KMS-11 (cell line): ENCODE data around the gene HNF1A.

Experiments used
- H2AFZ ChIP-seq: fragments of 200-600 bp; sonication (generic); 2 replicates; pipeline ENCODE4 v1.6.1; 2016; ENCODE audit warnings: antibody characterized with exemption, mixed run types, low read depth
- H3K27ac ChIP-seq: fragments of 200-600 bp; sonication (generic); 2 replicates; pipeline ENCODE4 v1.6.1; 2016; ENCODE audit warnings: mild to moderate bottlenecking, mixed run types
- H3K27me3 ChIP-seq: fragments of 200-600 bp; sonication (generic); 2 replicates; pipeline ENCODE4 v1.6.1; 2017; ENCODE audit warnings: mild to moderate bottlenecking, low read depth, mixed run types, moderate library complexity; ENCODE audit not compliant: insufficient read depth
- H3K36me3 ChIP-seq: fragments of 200-600 bp; sonication (generic); 2 replicates; pipeline ENCODE4 v1.6.1; 2017; ENCODE audit warnings: mild to moderate bottlenecking, mixed run types; ENCODE audit not compliant: insufficient read depth
- H3K4me1 ChIP-seq: fragments of 200-600 bp; sonication (generic); 2 replicates; pipeline ENCODE4 v1.6.1; 2016; ENCODE audit warnings: mild to moderate bottlenecking, low read depth, mixed run types; ENCODE audit not compliant: poor library complexity, severe bottlenecking
- H3K4me2 ChIP-seq: fragments of 200-600 bp; sonication (generic); 2 replicates; pipeline ENCODE4 v1.7.0; 2016; ENCODE audit warnings: mild to moderate bottlenecking, mixed run types
- H3K4me3 ChIP-seq: fragments of 200-600 bp; sonication (generic); IDR thresholded peaks from 2 replicates; pipeline ENCODE4 v1.6.1; 2017; ENCODE audit warnings: low read depth, low read length, mixed read lengths; ENCODE audit not compliant: insufficient read depth
- H3K79me2 ChIP-seq: fragments of 200-600 bp; sonication (generic); 2 replicates; pipeline ENCODE4 v1.6.1; 2016; ENCODE audit warnings: low read depth, mixed run types; ENCODE audit not compliant: insufficient read depth
- H3K9ac ChIP-seq: fragments of 200-600 bp; sonication (generic); 2 replicates; pipeline ENCODE4 v1.6.1; 2016; ENCODE audit warnings: mild to moderate bottlenecking, mixed run types
- H4K20me1 ChIP-seq: fragments of 200-600 bp; sonication (generic); 2 replicates; pipeline ENCODE4 v1.6.1; 2016; ENCODE audit warnings: mild to moderate bottlenecking, mixed run types; ENCODE audit not compliant: insufficient read depth
- CTCF ChIP-seq: fragments of 200-600 bp; sonication (generic); conservative IDR thresholded peaks from 2 replicates; pipeline ENCODE4 v1.6.1; 2017; ENCODE audit warnings: low read depth, mild to moderate bottlenecking, antibody characterized with exemption, low read length, moderate library complexity, mixed read lengths

Gene HNF1A

GRCh38 chr12:120982659-120983058 is 4.3 kb downstream of the HNF1A start:
- no peaks in the 10 kb centered on the region for H3K79me2 ChIP-seq
- no peak overlapping the region for H3K4me2 ChIP-seq
- no peak overlapping the region for H3K9ac ChIP-seq
- TF ChIP-seq CTCF: no peak
- H3K27ac ChIP-seq: no peak overlapping the region
- H3K4me1 ChIP-seq: no peaks in the 10 kb centered on the region
- no peaks in the 10 kb centered on the region for H4K20me1 ChIP-seq
- no peak overlapping the region for H3K4me3 ChIP-seq
- no peaks in the 10 kb centered on the region for H3K27me3 ChIP-seq
- no peak overlapping the region for H2AFZ ChIP-seq
- no peaks in the 10 kb centered on the region for H3K36me3 ChIP-seq

GRCh38 chr12:120983759-120984158 is 5.4 kb downstream of the HNF1A start:
- H3K4me2 ChIP-seq: no peak overlapping the region
- no peak overlapping the region for H3K9ac ChIP-seq
- H2AFZ ChIP-seq: no peak overlapping the region
- H4K20me1 ChIP-seq: no peaks in the 10 kb centered on the region
- H3K27ac ChIP-seq: no peak overlapping the region
- no peaks in the 10 kb centered on the region for H3K27me3 ChIP-seq
- H3K4me1 ChIP-seq: no peaks in the 10 kb centered on the region
- TF ChIP-seq CTCF: no peak
- H3K4me3 ChIP-seq: no peak overlapping the region
- H3K36me3 ChIP-seq: no peaks in the 10 kb centered on the region
- H3K79me2 ChIP-seq: no peaks in the 10 kb centered on the region

- Histone ChIP-seq H4K20me1 (no peaks in the 10 kb centered on the region), H3K9ac (no peak overlapping the region), H3K4me3 (no peak overlapping the region), H3K79me2 (no peaks in the 10 kb centered on the region), H3K27ac (no peak overlapping the region), H3K27me3 (no peaks in the 10 kb centered on the region), H2AFZ (no peak overlapping the region), H3K4me2 (no peak overlapping the region), H3K36me3 (no peaks in the 10 kb centered on the region), H3K4me1 (no peaks in the 10 kb centered on the region)
- no peak for TF ChIP-seq CTCF
Observed at GRCh38 chr12:120984351-120984898, 6.1 kb downstream of the HNF1A start.

GRCh38 chr12:120988234-120988633 is 9.9 kb downstream of the HNF1A start:
- no peak overlapping the region for H2AFZ ChIP-seq
- TF ChIP-seq CTCF: no peak
- H3K27ac ChIP-seq: no peak overlapping the region
- H3K4me1 ChIP-seq: no peaks in the 10 kb centered on the region
- no peak overlapping the region for H3K4me3 ChIP-seq
- no peaks in the 10 kb centered on the region for H3K27me3 ChIP-seq
- no peaks in the 10 kb centered on the region for H4K20me1 ChIP-seq
- no peak overlapping the region for H3K4me2 ChIP-seq
- no peak overlapping the region for H3K9ac ChIP-seq
- H3K36me3 ChIP-seq: no peaks in the 10 kb centered on the region
- H3K79me2 ChIP-seq: no peaks in the 10 kb centered on the region

GRCh38 chr12:120988658-120989057 is 10.3 kb downstream of the HNF1A start:
- Histone ChIP-seq H3K27ac (no peak overlapping the region), H3K36me3 (no peaks in the 10 kb centered on the region), H3K4me3 (no peak overlapping the region), H3K4me1 (no peaks in the 10 kb centered on the region), H3K27me3 (no peaks in the 10 kb centered on the region), H3K4me2 (no peak overlapping the region), H3K79me2 (no peaks in the 10 kb centered on the region), H3K9ac (no peak overlapping the region), H2AFZ (no peak overlapping the region), H4K20me1 (no peaks in the 10 kb centered on the region)
- no peak for TF ChIP-seq CTCF
